GM10847 (cell line): ENCODE measurements around the gene RBM3.

ENCODE experiments used
- POLR2A ChIP-seq: IDR thresholded peaks from 2 replicates; pipeline ENCODE4 v1.6.1; 2011; ENCODE audit not compliant: insufficient read length; ENCODE audit errors: extremely low read depth

RBM3 gene

DNA sequence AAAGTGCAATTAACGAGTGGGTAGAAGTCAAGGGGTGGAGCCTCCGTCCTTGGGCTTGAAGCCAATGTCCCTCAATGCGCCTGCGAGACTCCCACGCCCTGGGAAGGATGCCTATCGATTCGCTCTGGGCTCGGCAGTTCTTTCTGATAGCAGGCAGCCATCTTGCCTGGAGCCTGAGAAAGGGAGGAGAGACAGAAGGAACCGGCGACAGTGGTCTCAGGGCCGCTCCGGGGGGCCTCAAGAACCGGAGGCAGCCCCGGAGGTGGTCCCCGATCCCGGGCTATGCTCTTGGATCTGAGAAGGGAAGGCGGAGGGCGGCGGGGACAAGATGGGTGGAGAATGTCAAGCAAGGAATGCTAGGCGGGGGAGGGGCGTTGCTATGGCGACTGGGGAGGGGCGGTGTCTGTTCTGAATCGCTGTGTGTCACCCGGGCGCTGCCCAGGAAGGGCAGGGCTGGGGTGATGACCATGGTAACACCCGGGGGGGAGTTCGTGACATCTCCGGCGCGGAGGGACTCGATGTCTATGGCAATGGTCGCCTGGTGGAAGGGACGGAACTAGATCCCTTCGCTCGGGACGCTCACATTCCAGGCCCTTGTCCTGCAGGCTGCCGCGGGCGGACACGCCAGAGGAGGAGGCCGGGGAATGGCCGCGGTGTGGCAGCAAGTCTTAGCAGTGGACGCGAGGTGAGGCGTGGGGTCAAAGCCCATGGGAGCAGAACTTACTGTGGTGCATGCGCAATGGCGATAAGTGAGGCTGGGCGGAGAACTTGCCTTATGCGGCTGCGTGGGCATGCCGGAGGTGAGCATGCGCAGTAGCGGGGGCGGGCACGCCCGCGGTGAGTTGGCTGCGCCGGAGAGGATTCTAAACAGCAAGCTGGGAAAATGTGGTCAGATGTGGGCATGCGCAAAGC lies 23.3 kb downstream of the RBM3 start, which contains the start of gene WDR13:
Gene WDR13 (plus strand): TSS at position 140 of the 912 bp plus-strand sequence. CDS start 505 bp downstream, at position 645.
- TF ChIP-seq POLR2A: no peak

GRCh38 chrX:48598614-48599013 lies 24.3 kb downstream of the RBM3 start:
- no peak for TF ChIP-seq POLR2A

DNA sequence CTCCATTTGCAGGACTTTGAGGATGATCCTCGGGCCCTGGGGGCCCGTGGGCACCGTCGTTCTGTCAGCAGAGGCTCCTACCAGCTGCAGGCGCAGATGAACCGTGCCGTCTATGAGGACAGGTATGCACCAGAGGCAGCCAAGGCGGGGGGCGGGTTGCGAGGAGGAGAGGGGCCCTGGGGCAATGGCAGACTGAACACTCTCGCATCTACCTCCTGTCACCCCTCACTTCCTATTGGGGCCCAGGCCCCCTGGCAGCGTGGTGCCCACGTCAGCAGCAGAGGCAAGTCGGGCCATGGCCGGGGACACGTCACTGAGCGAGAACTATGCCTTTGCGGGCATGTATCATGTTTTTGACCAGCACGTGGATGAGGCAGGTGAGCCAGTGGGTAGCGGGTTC lies 25.1 kb downstream of the RBM3 start:
- TF ChIP-seq POLR2A: no peak

DNA sequence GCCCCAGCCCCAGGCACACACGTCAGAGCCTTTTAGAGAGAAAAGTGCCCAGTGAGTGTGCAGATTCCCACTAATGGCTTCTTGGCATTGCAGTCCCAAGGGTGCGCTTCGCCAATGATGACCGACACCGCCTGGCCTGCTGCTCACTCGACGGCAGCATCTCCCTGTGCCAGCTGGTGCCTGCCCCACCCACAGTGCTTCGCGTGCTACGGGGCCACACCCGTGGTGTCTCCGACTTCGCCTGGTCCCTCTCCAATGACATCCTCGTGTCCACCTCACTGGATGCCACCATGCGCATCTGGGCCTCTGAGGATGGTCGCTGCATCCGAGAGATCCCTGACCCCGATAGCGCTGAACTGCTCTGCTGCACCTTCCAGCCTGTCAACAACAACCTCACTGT lies 25.9 kb downstream of the RBM3 start:
- no peak for TF ChIP-seq POLR2A

DNA sequence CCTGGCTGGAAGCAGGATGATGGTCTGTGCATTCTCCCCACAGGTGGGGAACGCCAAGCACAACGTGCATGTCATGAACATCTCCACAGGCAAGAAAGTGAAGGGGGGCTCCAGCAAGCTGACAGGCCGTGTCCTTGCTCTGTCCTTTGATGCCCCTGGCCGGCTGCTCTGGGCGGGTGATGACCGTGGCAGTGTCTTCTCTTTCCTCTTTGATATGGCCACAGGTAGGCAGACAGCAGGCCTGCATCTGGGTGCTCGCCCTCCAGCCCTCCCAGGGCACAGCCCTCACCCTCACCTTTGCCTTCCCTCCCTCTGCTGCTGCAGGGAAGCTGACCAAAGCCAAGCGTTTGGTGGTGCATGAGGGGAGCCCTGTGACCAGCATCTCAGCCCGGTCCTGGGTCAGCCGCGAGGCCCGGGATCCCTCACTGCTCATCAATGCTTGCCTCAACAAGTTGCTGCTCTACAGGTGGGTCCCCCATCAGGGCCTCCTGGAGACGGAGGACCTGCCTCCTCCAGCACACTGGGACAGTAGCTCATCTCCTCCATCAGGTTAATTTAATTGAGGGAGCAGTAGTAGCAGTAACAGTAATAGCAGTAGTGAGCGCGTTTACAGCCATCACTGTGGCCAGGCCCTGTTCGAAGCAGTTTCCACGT lies 27.6 kb downstream of the RBM3 start:
- TF ChIP-seq POLR2A: no peak

DNA sequence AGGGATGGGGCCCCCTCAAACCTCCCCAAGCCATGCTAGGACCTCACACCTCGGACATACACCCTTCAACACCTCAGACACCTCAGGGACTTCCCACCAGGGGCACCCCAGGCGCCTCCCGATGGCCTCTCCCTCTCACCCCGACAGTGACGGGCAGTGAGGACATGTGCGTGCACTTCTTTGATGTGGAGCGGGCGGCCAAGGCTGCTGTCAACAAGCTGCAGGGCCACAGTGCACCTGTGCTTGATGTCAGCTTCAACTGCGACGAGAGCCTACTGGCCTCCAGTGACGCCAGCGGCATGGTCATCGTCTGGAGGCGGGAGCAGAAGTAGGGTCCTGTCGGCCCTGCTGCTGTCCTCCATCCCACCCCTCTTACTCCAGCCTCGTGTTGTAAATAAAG lies 30.4 kb downstream of the RBM3 start:
- no peak for TF ChIP-seq POLR2A

- TF ChIP-seq POLR2A: no peak
Measured at GRCh38 chrX:48606091-48606490, 31.8 kb downstream of the RBM3 start.

GRCh38 chrX:48611703-48612102 lies 37.4 kb downstream of the RBM3 start:
- no peak for TF ChIP-seq POLR2A

DNA sequence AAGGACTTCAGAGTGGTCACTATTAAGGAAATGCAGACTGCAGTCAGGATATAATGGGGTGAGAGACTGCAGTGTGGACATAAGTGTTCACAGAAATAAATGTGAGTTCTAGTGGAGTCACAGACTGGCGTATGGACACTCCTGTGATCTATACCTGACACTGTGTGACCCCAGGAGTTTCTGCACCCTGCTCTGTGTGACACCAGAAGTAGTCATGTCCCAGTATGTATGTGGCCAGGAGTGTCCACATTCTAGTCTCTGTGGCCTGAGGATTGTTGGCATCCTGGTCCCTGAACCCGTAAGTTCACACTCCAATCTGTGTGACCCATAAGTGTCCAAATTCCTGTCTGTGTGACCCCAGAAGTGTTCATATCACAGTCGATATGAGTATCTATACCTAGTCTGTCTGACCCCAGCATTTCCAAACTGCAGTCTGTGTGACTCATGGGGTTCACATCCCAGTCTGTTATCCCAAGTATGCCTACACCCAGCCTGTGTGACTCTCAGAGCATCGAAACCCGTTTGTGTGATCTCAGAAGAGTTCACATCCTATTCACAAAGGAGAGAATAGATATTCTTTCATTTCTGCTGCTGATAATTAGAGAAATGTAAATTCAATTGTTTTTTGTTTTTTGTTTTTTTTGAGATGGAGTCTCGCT lies 39.3 kb downstream of the RBM3 start:
- no peak for TF ChIP-seq POLR2A

DNA sequence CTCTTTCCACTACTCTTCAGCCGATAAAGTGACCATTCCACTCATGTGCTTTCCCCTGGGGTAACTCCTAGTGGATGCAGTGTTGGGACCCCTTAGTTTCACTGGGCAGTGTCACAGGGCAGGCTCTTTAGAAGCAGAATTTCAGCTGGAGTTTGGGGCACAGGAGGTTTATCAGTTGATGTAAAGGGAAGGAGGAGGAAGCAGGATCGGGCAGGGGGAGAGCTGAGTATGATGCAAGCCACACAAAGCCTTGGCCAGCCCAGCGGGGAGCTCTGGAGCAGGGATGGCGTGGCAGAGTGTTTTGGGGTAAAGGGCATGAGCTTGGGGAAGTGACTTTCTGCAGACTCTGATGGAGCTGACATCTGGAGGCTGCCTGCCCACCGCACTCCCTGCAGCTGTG lies 42.3 kb downstream of the RBM3 start:
- TF ChIP-seq POLR2A: no peak

GRCh38 chrX:48617542-48618340 lies 43.5 kb downstream of the RBM3 start:
- no peak for TF ChIP-seq POLR2A

- TF ChIP-seq POLR2A: no peak
Measured at GRCh38 chrX:48626401-48627298, 52.4 kb downstream of the RBM3 start.
